ENCODE results near the gene SPCS2. TPM values are rescaled to one million over a fixed set of nuclear protein-coding genes. Genes with fewer than 3 reads are reported as not detected.

SPCS2 gene
- polyA plus RNA-seq, 2 of the 4 experiments (the other 2 are of a cell fraction): 233 to 391 TPM

GRCh38 chr11:75022759-75023396 is 73.8 kb downstream of the SPCS2 start:
- FAIRE-seq (no peak), DNase-seq (ENCODE audit: low read depth in 1 of 2, low spot score in 1 of 2) (peak; percentile 81 to 86), ATAC-seq (peak; percentile 96 to 99)
- ChIA-PET CTCF (interaction anchor here (0.6 to 10.4 kb wide), 61 partner anchors 9 to 576 kb away, joined by 3 to 355 read pairs (median 4); partner anchors contain the start of gene TPBGL), POLR2A (interaction anchor here (1.0 to 1.7 kb wide), 2 partner anchors 182 to 226 kb away, joined by 5 read pairs; no protein-coding TSS in a partner anchor)
- TF ChIP-seq HOXB5 (CRISPR knock-in tag; IDR thresholded peaks at IDR 0.05) (no peak), POLR2A (IDR thresholded peaks at IDR 0.05; ENCODE audit: low read length) (no peak), KDM1A (IDR thresholded peaks at IDR 0.05; ENCODE audit: low read depth) (no peak), NR3C1 (IDR thresholded peaks at IDR 0.05) (no peak), KDM5A (IDR thresholded peaks at IDR 0.05) (no peak), EP300 (IDR thresholded peaks at IDR 0.05) (no peak), RAD21 (conservative IDR thresholded peaks at IDR 0.05 in 1 of 2, IDR thresholded peaks at IDR 0.05 in 1 of 2) (peak; percentile 91 to 98), HES2 (IDR thresholded peaks at IDR 0.05) (no peak), ATOH8 (CRISPR knock-in tag; IDR thresholded peaks at IDR 0.05; ENCODE audit: low read depth) (no peak), CTCF (IDR thresholded peaks at IDR 0.05) (peak; percentile 95), NFE2L2 (conservative IDR thresholded peaks at IDR 0.05; ENCODE audit: low read length) (no peak), ZC3H11A (IDR thresholded peaks at IDR 0.05) (no peak), HEYL (CRISPR knock-in tag; IDR thresholded peaks at IDR 0.05) (no peak), RNF2 (IDR thresholded peaks at IDR 0.05; ENCODE audit: borderline replicate concordance, low read depth) (no peak), RCOR1 (IDR thresholded peaks at IDR 0.05; ENCODE audit: low read depth, low read length) (no peak), REST (IDR thresholded peaks at IDR 0.05) (peak; percentile 77), CBX2 (IDR thresholded peaks at IDR 0.05; ENCODE audit: borderline replicate concordance, low read depth) (no peak), SMC3 (IDR thresholded peaks at IDR 0.05) (peak; percentile 93), EHMT2 (IDR thresholded peaks at IDR 0.05; ENCODE audit: low read depth) (no peak), HOXB13 (CRISPR knock-in tag; IDR thresholded peaks at IDR 0.05; ENCODE audit: low read depth) (no peak), MAFK (IDR thresholded peaks at IDR 0.05; ENCODE audit: partially characterized antibody) (no peak)
- Histone ChIP-seq H3K4me3 (no peak overlapping the region), H3K4me2 (no peak overlapping the region), H3K9me3 (no peaks in the 10 kb centered on the region; the same call in 2 of the 3 replicates), H3K27ac (no peak overlapping the region), H3K4me1 (no peaks in the 10 kb centered on the region)
- 41% methylated on average over 5 of the region's 5 CpGs for WGBS (ENCODE audit: missing lambda C conversion rate)
